Measurements from ENCODE around the gene STRN3. TPM values are rescaled to one million over a fixed set of nuclear protein-coding genes. Genes with fewer than 3 reads are reported as not detected.

Gene STRN3
- total RNA-seq, 4 donors from 2014 or later = 34.8 to 52.6 (median 42.4) TPM

GRCh38 chr14:30982533-30982932, 43.6 kb downstream of the STRN3 start:
- no peak for TF ChIP-seq CTCF (IDR thresholded peaks at IDR 0.05; ENCODE audit: low read depth)

- TF ChIP-seq CTCF (IDR thresholded peaks at IDR 0.05; ENCODE audit: low read depth) = no peak
Measured at GRCh38 chr14:30980980-30981379, 45.2 kb downstream of the STRN3 start.

GRCh38 chr14:30977752-30978151, 48.4 kb downstream of the STRN3 start:
- TF ChIP-seq CTCF (IDR thresholded peaks at IDR 0.05; ENCODE audit: low read depth) = no peak

- TF ChIP-seq CTCF (IDR thresholded peaks at IDR 0.05; ENCODE audit: low read depth) = no peak
Measured at GRCh38 chr14:30974628-30975027, 51.6 kb downstream of the STRN3 start.

- no peak for TF ChIP-seq CTCF (IDR thresholded peaks at IDR 0.05; ENCODE audit: low read depth)
Measured at GRCh38 chr14:30972882-30973582, 53.1 kb downstream of the STRN3 start.

- TF ChIP-seq CTCF (IDR thresholded peaks at IDR 0.05; ENCODE audit: low read depth) = no peak
Measured at GRCh38 chr14:30971586-30971985, 54.6 kb downstream of the STRN3 start.

GRCh38 chr14:30966415-30967363, 59.5 kb downstream of the STRN3 start:
- TF ChIP-seq CTCF (IDR thresholded peaks at IDR 0.05; ENCODE audit: low read depth) = no peak
